HK-2 (cell line): Measurements from ENCODE around the gene DENND2A.

Experiments
- DNase-seq: peaks from one replicate; pipeline ENCODE4 v3.0.0-alpha.2; 2018; ENCODE audit not compliant: unreplicated experiment

Gene DENND2A

GRCh38 chr7:140619176-140619575 is 21.4 kb downstream of the DENND2A start:
- no peak for DNase-seq

GRCh38 chr7:140618306-140618705 is 22.3 kb downstream of the DENND2A start:
- no peak for DNase-seq

GRCh38 chr7:140617081-140617480 is 23.5 kb downstream of the DENND2A start:
- no peak for DNase-seq

GRCh38 chr7:140616328-140616727 is 24.3 kb downstream of the DENND2A start:
- DNase-seq = no peak

GRCh38 chr7:140611641-140612040 is 29.0 kb downstream of the DENND2A start:
- no peak for DNase-seq

- no peak for DNase-seq
Measured at GRCh38 chr7:140610204-140611165, 30.1 kb downstream of the DENND2A start.

- no peak for DNase-seq
Measured at GRCh38 chr7:140609646-140610045, 31.0 kb downstream of the DENND2A start.

GRCh38 chr7:140607441-140607989 is 33.1 kb downstream of the DENND2A start:
- no peak for DNase-seq

GRCh38 chr7:140605337-140605736 is 35.3 kb downstream of the DENND2A start:
- no peak for DNase-seq

GRCh38 chr7:140604760-140605159 is 35.9 kb downstream of the DENND2A start:
- DNase-seq = no peak

GRCh38 chr7:140604076-140604475 is 36.5 kb downstream of the DENND2A start:
- no peak for DNase-seq

GRCh38 chr7:140601566-140602174 is 38.9 kb downstream of the DENND2A start:
- DNase-seq = no peak

- no peak for DNase-seq
Measured at GRCh38 chr7:140600341-140600740, 40.3 kb downstream of the DENND2A start.

GRCh38 chr7:140597428-140597949 is 43.1 kb downstream of the DENND2A start:
- no peak for DNase-seq

GRCh38 chr7:140596519-140597427 is 43.8 kb downstream of the DENND2A start:
- DNase-seq = no peak

GRCh38 chr7:140595468-140596092 is 45.0 kb downstream of the DENND2A start:
- DNase-seq = no peak

- no peak for DNase-seq
Measured at GRCh38 chr7:140594131-140594691, 46.4 kb downstream of the DENND2A start.

- DNase-seq = no peak
Measured at GRCh38 chr7:140593672-140593982, 47.0 kb downstream of the DENND2A start.

- no peak for DNase-seq
Measured at GRCh38 chr7:140592964-140593671, 47.5 kb downstream of the DENND2A start.
